Vagina (tissue), 2 donors: ENCODE measurements around the gene FCHSD2.
"Not testable (repeated sequence)": the region's sequence is repeated elsewhere in the genome, so short reads cannot be mapped to it uniquely, and the experiment has no call there.

ENCODE experiments used
- CTCF ChIP-seq, 3 experiments: fragments of 450-650 bp in 2 of 3; fragments of 200-600 bp in 1 of 3; sonication (generic) in 1 of 3; IDR thresholded peaks; one replicate each; pipeline ENCODE4 v1.5.1; 2017 to 2019; ENCODE audit warnings: antibody characterized with exemption in 3 of 3, mild to moderate bottlenecking in 2 of 3, moderate library complexity in 2 of 3
- POLR2A ChIP-seq, 2 donors: fragments of 450-650 bp; IDR thresholded peaks; one replicate each; pipeline ENCODE4 v1.6.1; 2017; ENCODE audit warnings: antibody characterized with exemption in 2 of 2, mild to moderate bottlenecking in 2 of 2, moderate library complexity in 2 of 2
- POLR2AphosphoS5 ChIP-seq, 2 donors: sonication (generic); formaldehyde crosslinking; IDR thresholded peaks; one replicate each; pipeline ENCODE4 v1.9.0; 2017; ENCODE audit warnings: antibody characterized with exemption in 2 of 2, mild to moderate bottlenecking in 2 of 2, low read depth in 1 of 2; ENCODE audit not compliant: insufficient read depth in 1 of 2

- TF ChIP-seq POLR2AphosphoS5 (IDR thresholded peaks at IDR 0.05; ENCODE audit: insufficient read depth in 1 of 2, low read depth in 1 of 2); POLR2A (IDR thresholded peaks at IDR 0.05); CTCF (IDR thresholded peaks at IDR 0.05): not testable (repeated sequence)
Measured at GRCh38 chr11:73061857-73062424, 80.2 kb downstream of the FCHSD2 start.
